H1 (cell line): ENCODE results near the gene GIGYF2. TPM values are rescaled to one million over a fixed set of nuclear protein-coding genes. Genes with fewer than 3 reads are reported as not detected.

Experiments
- CTCF ChIA-PET: fragments of 300-600 bp; sonication (Branson Sonifier 250); formaldehyde crosslinking; loops from one replicate; lab custom pipeline; 2021; ENCODE audit not compliant: partially characterized antibody; lab: Charles Lee
- POLR2A ChIA-PET: fragments of 300-600 bp; sonication (Branson Sonifier 250); formaldehyde crosslinking; loops from one replicate; lab custom pipeline; 2021; ENCODE audit warnings: inconsistent platforms; ENCODE audit not compliant: partially characterized antibody; lab: Charles Lee
- DNase-seq, 2 experiments: peaks; one replicate each; pipeline versions ENCODE4 v3.0.0 to v3.0.0-alpha.2; 2010 to 2022; ENCODE audit warnings: low spot score in 2 of 2, low read depth in 1 of 2, mixed read lengths in 1 of 2
- FAIRE-seq: peaks from 2 replicates; lab custom pipeline; 2011; peaks lifted over from hg19 to GRCh38; lab: Jason Lieb, UNC
- H2AFZ ChIP-seq: 2 replicates; pipeline ENCODE4 v1.8.1; 2012; ENCODE audit warnings: low read length, inconsistent platforms
- H2AK5ac ChIP-seq: 2 replicates; pipeline ENCODE4 v1.6.1; 2013; ENCODE audit warnings: low read depth, low read length
- H2BK120ac ChIP-seq: replicated peaks from 2 replicates; pipeline ENCODE3; 2013; ENCODE audit warnings: low read depth, low read length, inconsistent platforms
- H2BK12ac ChIP-seq: 2 replicates; pipeline ENCODE4 v1.6.1; 2013; ENCODE audit warnings: low read depth, low read length
- H2BK15ac ChIP-seq: 2 replicates; pipeline ENCODE4 v1.6.1; 2013; ENCODE audit warnings: low read length
- H2BK20ac ChIP-seq: 2 replicates; pipeline ENCODE4 v1.6.1; 2013; ENCODE audit warnings: low read length
- H2BK5ac ChIP-seq: 2 replicates; pipeline ENCODE4 v1.6.1; 2013; ENCODE audit warnings: low read depth, low read length
- H3K14ac ChIP-seq: 2 replicates; pipeline ENCODE4 v1.6.1; 2013; ENCODE audit warnings: inconsistent platforms; ENCODE audit not compliant: insufficient read length
- H3K18ac ChIP-seq: 2 replicates; pipeline ENCODE4 v1.6.1; 2013; ENCODE audit warnings: low read length; ENCODE audit errors: extremely low read depth
- H3K23ac ChIP-seq: 2 replicates; pipeline ENCODE4 v1.6.1; 2013; ENCODE audit warnings: inconsistent platforms; ENCODE audit not compliant: insufficient read length
- H3K23me2 ChIP-seq: 2 replicates; pipeline ENCODE4 v1.6.1; 2013; ENCODE audit warnings: low read depth, low read length
- H3K27ac ChIP-seq: 2 replicates; pipeline ENCODE4 v1.6.1; 2011; ENCODE audit warnings: low read depth, low read length, inconsistent platforms
- H3K27me3 ChIP-seq, 4 experiments: replicated peaks in 1 of 4; 1 replicate in 1 of 4; 2 replicates in 3 of 4; pipeline versions ENCODE4 v1.6.1 to v1.8.1; 2011 to 2013; ENCODE audit warnings: low read length in 3 of 4, mild to moderate bottlenecking in 3 of 4, inconsistent platforms in 2 of 4, mixed read lengths in 2 of 4, moderate library complexity in 1 of 4; ENCODE audit not compliant: control insufficient read depth in 3 of 4, insufficient read depth in 3 of 4; ENCODE audit errors: extremely low read depth in 1 of 4
- H3K36me3 ChIP-seq, 4 experiments: 2 replicates each; pipeline versions ENCODE4 v1.6.1 to v1.8.1; 2011 to 2013; ENCODE audit warnings: mild to moderate bottlenecking in 4 of 4, low read length in 3 of 4, moderate library complexity in 2 of 4, control low read depth in 1 of 4, inconsistent platforms in 1 of 4; ENCODE audit not compliant: insufficient read depth in 4 of 4, control insufficient read depth in 2 of 4
- H3K4ac ChIP-seq: replicated peaks from 2 replicates; pipeline ENCODE3; 2013; ENCODE audit warnings: low read length, low read depth, mixed read lengths, inconsistent platforms; ENCODE audit not compliant: insufficient read length
- H3K4me1 ChIP-seq, 4 experiments: replicated peaks in 1 of 4; 1 replicate in 1 of 4; 2 replicates in 3 of 4; pipeline versions ENCODE4 v1.6.1 to v1.8.1; 2011 to 2013; ENCODE audit warnings: low read length in 3 of 4, inconsistent platforms in 2 of 4, mixed read lengths in 1 of 4; ENCODE audit not compliant: insufficient read depth in 4 of 4, control insufficient read depth in 3 of 4
- H3K4me2 ChIP-seq, 2 experiments: 2 replicates each; pipeline versions ENCODE4 v1.6.1 to v1.8.1; 2011 to 2013; ENCODE audit warnings: low read depth in 2 of 2, low read length in 2 of 2, control low read depth in 1 of 2, inconsistent platforms in 1 of 2, mild to moderate bottlenecking in 1 of 2; ENCODE audit not compliant: insufficient read depth in 1 of 2
- H3K4me3 ChIP-seq, 4 experiments: fragments of 200-600, 300-600 bp in 1 of 4; sonication (generic), shearing (Covaris generic), sonication (Bioruptor Twin) in 1 of 4; 2 replicates each; pipeline versions ENCODE4 v1.5.1 to v1.8.1; 2011 to 2016; ENCODE audit warnings: low read length in 4 of 4, low read depth in 3 of 4, control low read depth in 2 of 4, inconsistent platforms in 2 of 4, mild to moderate bottlenecking in 2 of 4, mixed read lengths in 1 of 4, moderate library complexity in 1 of 4; ENCODE audit not compliant: insufficient read depth in 2 of 4; ENCODE audit errors: extremely low read depth in 1 of 4
- H3K56ac ChIP-seq: replicated peaks from 2 replicates; pipeline ENCODE3; 2013; ENCODE audit warnings: low read depth, mild to moderate bottlenecking, mixed read lengths, low read length, inconsistent platforms; ENCODE audit not compliant: insufficient read length
- H3K79me1 ChIP-seq: 2 replicates; pipeline ENCODE4 v1.6.1; 2013; ENCODE audit warnings: low read depth, low read length, control low read depth
- H3K79me2 ChIP-seq, 2 experiments: 2 replicates each; pipeline versions ENCODE4 v1.6.1 to v1.8.1; 2012 to 2013; ENCODE audit warnings: low read length in 2 of 2, mild to moderate bottlenecking in 2 of 2, inconsistent platforms in 1 of 2; ENCODE audit not compliant: insufficient read depth in 2 of 2, control insufficient read depth in 1 of 2
- H3K9ac ChIP-seq, 4 experiments: replicated peaks in 1 of 4; 1 replicate in 1 of 4; 2 replicates in 3 of 4; pipeline versions ENCODE4 v1.6.1 to v1.8.1; 2011 to 2013; ENCODE audit warnings: low read depth in 3 of 4, low read length in 3 of 4, control low read depth in 2 of 4, mild to moderate bottlenecking in 2 of 4, moderate library complexity in 2 of 4, inconsistent platforms in 1 of 4; ENCODE audit errors: extremely low read depth in 1 of 4
- H3K9me3 ChIP-seq, 2 experiments: 2 replicates each; pipeline versions ENCODE4 v1.6.1 to v1.8.1; 2012 to 2013; ENCODE audit warnings: mild to moderate bottlenecking in 2 of 2, moderate library complexity in 2 of 2, control low read depth in 1 of 2, inconsistent platforms in 1 of 2, low read depth in 1 of 2, low read length in 1 of 2, mixed read lengths in 1 of 2; ENCODE audit not compliant: insufficient read depth in 2 of 2
- H4K20me1 ChIP-seq, 2 experiments: replicated peaks in 1 of 2; 2 replicates each; pipeline versions ENCODE3 to v1.8.1; 2011 to 2013; ENCODE audit warnings: inconsistent platforms in 2 of 2, low read length in 2 of 2, mild to moderate bottlenecking in 1 of 2; ENCODE audit not compliant: insufficient read depth in 2 of 2, control insufficient read depth in 1 of 2
- H4K5ac ChIP-seq: 2 replicates; pipeline ENCODE4 v1.6.1; 2013; ENCODE audit warnings: low read length, low read depth, mixed read lengths, inconsistent platforms; ENCODE audit not compliant: insufficient read length
- H4K8ac ChIP-seq: 2 replicates; pipeline ENCODE4 v1.8.0; 2013; ENCODE audit warnings: mild to moderate bottlenecking, moderate library complexity, low read length, inconsistent platforms; ENCODE audit not compliant: insufficient read depth; ENCODE audit errors: extremely low read depth
- H4K91ac ChIP-seq: replicated peaks from 2 replicates; pipeline ENCODE3; 2013; ENCODE audit warnings: low read length, mixed read lengths, inconsistent platforms; ENCODE audit not compliant: insufficient read length
- EP300 ChIP-seq, 2 experiments: IDR thresholded peaks; 1 replicate in 1 of 2; 2 replicates in 1 of 2; pipeline ENCODE4 v1.6.1; 2011 to 2012; ENCODE audit warnings: low read depth in 2 of 2, low read length in 2 of 2, mild to moderate bottlenecking in 2 of 2, borderline replicate concordance in 1 of 2, inconsistent platforms in 1 of 2, moderate library complexity in 1 of 2
- PHF8 ChIP-seq: fragments of 200-600 bp; sonication (generic); conservative IDR thresholded peaks from 2 replicates; pipeline ENCODE4 v1.7.1; 2012; ENCODE audit warnings: low read depth, mild to moderate bottlenecking, inconsistent platforms, low read length, moderate library complexity
- POLR2AphosphoS5 ChIP-seq: IDR thresholded peaks from 2 replicates; pipeline ENCODE4 v1.6.1; 2011; ENCODE audit warnings: low read depth, low read length
- SP1 ChIP-seq: IDR thresholded peaks from 2 replicates; pipeline ENCODE4 v1.6.1; 2011; ENCODE audit warnings: low read depth, low read length
- TEAD4 ChIP-seq: IDR thresholded peaks from 2 replicates; pipeline ENCODE4 v1.6.1; 2012; ENCODE audit warnings: low read depth, low read length, inconsistent platforms, mixed read lengths
- USF2 ChIP-seq: IDR thresholded peaks from 2 replicates; pipeline ENCODE4 v1.6.1; 2011; ENCODE audit warnings: low read length, improper control_type of control experiment
- WGBS, 2 experiments: shearing (Covaris generic) in 1 of 2; methylation state at CpG; one replicate each; pipeline versions ENCODE4 v1.1.6 to v1.1.7; 2013 to 2015; ENCODE audit warnings: low lambda C conversion rate in 2 of 2, mixed read lengths in 2 of 2, inconsistent platforms in 1 of 2, low coverage in 1 of 2, missing lambda C conversion rate in 1 of 2; ENCODE audit not compliant: insufficient replicate concordance in 2 of 2, insufficient coverage in 1 of 2, insufficient read length in 1 of 2; ENCODE audit errors: extremely low coverage in 1 of 2, missing lambda C conversion rate in 1 of 2; 5-methylcytosine and 5-hydroxymethylcytosine counted together
- polyA plus RNA-seq, 7 experiments: library from polyadenylated mRNA; depleted of rRNA in 3 of 7; stranded (reverse) in 5 of 7; unstranded in 2 of 7; fragments of >200 nt in 5 of 7; fragments of 200-250 nt in 2 of 7; gene quantifications; 1 replicate in 5 of 7; 2 replicates in 1 of 7; 4 replicates in 1 of 7; pipeline versions ENCODE4 v1.2.1 to v1.2.3, GENCODE V29; 2011 to 2013; ENCODE audit warnings: missing spikeins in 2 of 7, mixed read lengths in 2 of 7
- total RNA-seq: library from RNA; stranded (reverse); fragmentation: NEBNext Ultra II Directional; extraction: Animal tissue kit (Norgen Biotek cat#: 25700); gene quantifications from 2 replicates; pipeline ENCODE4 v1.2.1, GENCODE V29; 2021
- TF ChIP-seq, protein P1 (sequence below): IDR thresholded peaks from 2 replicates; pipeline ENCODE4 v1.6.1; 2012; ENCODE audit warnings: low read length, inconsistent platforms

Gene GIGYF2
- total and polyA plus RNA-seq, 2 of the 8 experiments (the other 6 are each of a cell fraction or from before 2014, with no cell fraction given) = 22.3 to 62.0 TPM

DNA sequence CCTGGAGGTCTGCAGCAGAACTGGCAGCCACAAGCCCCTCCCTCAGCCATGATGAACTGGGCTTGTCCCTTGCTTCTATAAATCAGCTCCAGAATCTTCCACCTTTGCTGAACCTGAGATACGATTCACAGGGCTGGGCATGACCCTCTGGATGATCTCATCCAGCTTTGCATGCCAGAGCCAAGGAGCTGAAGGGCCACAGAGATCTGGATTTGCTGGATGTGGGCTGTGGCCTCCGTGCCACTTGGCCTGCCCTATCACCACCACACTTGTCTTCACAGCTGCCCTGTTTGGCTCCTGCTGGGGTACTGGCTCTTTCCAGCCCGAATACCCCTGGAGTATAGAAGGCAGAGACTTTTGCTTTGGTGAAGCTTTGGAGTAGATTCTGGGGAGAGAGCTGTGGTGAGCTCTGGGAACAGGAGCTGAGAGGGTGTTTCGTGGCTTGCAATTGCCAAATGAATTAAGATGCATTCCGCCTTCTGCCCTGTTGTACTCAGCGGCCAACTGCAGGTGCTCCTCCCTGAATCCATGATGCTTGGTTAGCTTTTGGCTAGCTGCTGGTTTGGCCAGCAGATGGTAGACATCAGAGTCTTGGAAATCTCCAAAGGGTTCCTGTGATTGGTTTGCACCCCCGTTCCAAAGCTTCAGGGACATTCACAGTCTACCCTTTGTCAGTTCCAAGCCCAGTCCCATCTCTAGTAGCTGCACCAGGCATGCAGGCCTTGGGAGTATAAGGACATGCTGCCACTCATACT lies 30.9 kb upstream of the GIGYF2 start:
- no peak overlapping the region for H2BK5ac ChIP-seq
- WGBS, 2 experiments = 81% methylated on average over 7 of the region's 7 CpGs; no CpG with 5 or more reads in 1 of the 2 experiments
- no peak overlapping the region for H3K4me3 ChIP-seq
- no peak for DNase-seq
- no peak overlapping the region for H3K4me2 ChIP-seq
- no peaks in the 10 kb centered on the region for H3K36me3 ChIP-seq
- no peak overlapping the region for H3K56ac ChIP-seq
- no peak overlapping the region for H2BK15ac ChIP-seq
- CTCF ChIA-PET = interaction anchor here (0.9 to 6.0 kb wide), 8 partner anchors 8 to 209 kb away, joined by 3 to 58 read pairs (median 6); partner anchors contain the start of gene EFHD1
- no peak for FAIRE-seq
- H4K8ac ChIP-seq = no peak overlapping the region
- H3K4me1 ChIP-seq = no peaks in the 10 kb centered on the region
- H4K20me1 ChIP-seq = no peaks in the 10 kb centered on the region
- no peak overlapping the region for H3K9ac ChIP-seq
- H2BK12ac ChIP-seq = no peak overlapping the region
- no peak overlapping the region for H4K91ac ChIP-seq
- H3K14ac ChIP-seq = no peak overlapping the region
- POLR2A ChIA-PET = no interaction called here
- H3K27ac ChIP-seq = no peak overlapping the region
- no peaks in the 10 kb centered on the region for H3K23me2 ChIP-seq
- no peak overlapping the region for H2BK120ac ChIP-seq
- no peaks in the 10 kb centered on the region for H3K27me3 ChIP-seq
- H2AK5ac ChIP-seq = no peak overlapping the region
- no peak overlapping the region for H3K4ac ChIP-seq
- no peaks in the 10 kb centered on the region for H3K79me1 ChIP-seq
- H3K23ac ChIP-seq = no peak overlapping the region
- H2AFZ ChIP-seq = no peak overlapping the region
- no peak overlapping the region for H3K18ac ChIP-seq
- no peak overlapping the region for H4K5ac ChIP-seq
- H2BK20ac ChIP-seq = no peak overlapping the region
- H3K79me2 ChIP-seq = no peaks in the 10 kb centered on the region
- H3K9me3 ChIP-seq = no peaks in the 10 kb centered on the region
- TF ChIP-seq SP1 (no peak), USF2 (no peak), POLR2AphosphoS5 (no peak), PHF8 (no peak), EP300 (IDR thresholded peaks at IDR 0.05; ENCODE audit: borderline replicate concordance in 1 of 2, low read depth in 2 of 2, low read length in 2 of 2) (no peak), TEAD4 (no peak)
- TF ChIP-seq, protein P1, sequence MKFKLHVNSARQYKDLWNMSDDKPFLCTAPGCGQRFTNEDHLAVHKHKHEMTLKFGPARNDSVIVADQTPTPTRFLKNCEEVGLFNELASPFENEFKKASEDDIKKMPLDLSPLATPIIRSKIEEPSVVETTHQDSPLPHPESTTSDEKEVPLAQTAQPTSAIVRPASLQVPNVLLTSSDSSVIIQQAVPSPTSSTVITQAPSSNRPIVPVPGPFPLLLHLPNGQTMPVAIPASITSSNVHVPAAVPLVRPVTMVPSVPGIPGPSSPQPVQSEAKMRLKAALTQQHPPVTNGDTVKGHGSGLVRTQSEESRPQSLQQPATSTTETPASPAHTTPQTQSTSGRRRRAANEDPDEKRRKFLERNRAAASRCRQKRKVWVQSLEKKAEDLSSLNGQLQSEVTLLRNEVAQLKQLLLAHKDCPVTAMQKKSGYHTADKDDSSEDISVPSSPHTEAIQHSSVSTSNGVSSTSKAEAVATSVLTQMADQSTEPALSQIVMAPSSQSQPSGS = no peak
